KG1 (cell line): ENCODE results near the gene SH2D1B.
"Not testable (repeated sequence)": the region's sequence is repeated elsewhere in the genome, so short reads cannot be mapped to it uniquely, and the experiment has no call there.

ENCODE experiments used
- DNase-seq: peaks from one replicate; lab custom pipeline; 2025; lab: John Stamatoyannopoulos, UW

Gene SH2D1B

DNA sequence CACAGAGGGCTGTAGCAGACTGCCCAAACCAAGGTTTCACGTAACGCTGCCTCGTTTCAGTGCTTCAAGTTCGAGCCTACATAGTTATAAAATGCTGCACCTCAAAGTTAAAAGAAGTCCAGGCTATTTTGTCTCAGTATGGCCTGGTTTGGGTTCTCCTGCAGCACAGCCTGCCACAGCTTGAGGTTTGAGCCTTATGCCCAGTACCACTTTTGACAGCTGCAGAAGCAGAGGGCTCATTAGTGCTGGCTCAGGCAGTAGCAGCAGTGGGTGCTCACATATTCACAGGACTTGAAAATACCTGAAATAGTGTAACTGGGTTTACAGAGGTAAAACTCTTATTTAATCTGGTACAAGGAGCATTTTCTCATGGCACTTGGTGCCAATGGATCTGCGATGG is 50.6 kb downstream of the SH2D1B start:
- DNase-seq = no peak

DNA sequence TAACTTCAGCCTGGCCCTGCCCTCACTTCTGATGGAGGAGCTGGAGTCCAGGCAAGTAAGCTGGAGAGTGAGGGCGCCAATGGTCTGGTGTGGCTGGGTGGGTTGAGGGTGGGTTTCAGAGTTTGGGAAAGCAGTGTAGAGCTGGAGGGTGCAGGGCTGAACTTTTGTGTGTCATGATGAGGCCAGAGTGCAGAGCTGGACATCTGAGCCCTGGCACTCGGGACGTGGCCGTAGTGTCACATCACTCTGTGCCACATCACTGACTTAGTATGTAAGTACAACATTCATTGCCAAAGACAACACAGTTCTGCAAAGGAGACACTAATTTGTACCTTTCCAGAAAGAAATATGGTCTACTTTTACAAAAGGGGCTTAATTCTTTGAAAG is 51.1 kb downstream of the SH2D1B start:
- DNase-seq = no peak

DNA sequence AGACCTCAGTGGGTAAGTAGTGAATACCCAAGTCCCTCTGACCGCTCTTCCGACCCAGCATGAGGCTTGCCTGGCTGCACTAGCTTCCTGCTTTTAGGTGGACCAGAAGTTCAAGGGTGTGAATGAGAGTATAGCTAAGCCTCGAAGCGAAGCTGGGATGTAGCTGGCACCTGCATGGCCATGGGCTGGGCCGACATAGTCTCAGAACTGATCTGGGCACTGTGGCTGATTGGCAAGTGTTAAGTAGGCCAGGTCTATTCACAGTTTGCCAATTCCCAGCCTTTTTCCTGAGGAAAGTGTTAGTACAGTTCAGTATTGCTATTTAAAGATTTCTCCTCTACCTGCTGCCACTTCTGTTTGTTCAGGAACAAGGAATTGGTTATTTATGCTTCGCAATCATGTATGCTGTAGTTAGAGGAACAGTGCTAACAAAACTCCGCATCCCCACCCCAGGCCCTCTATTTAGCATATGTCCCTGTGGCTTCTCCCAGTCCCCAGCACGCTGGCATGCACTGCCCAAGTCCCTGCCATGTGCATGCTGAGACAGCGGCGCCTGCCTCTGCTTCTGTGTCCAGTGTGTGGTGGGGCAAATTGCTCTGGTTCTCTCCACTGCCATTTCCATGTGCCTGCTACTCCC is 51.6 kb downstream of the SH2D1B start:
- DNase-seq = no peak

GRCh38 chr1:162359523-162360236 is 52.3 kb downstream of the SH2D1B start:
- DNase-seq = no peak

GRCh38 chr1:162358928-162359327 is 53.0 kb downstream of the SH2D1B start:
- DNase-seq = no peak

- DNase-seq = no peak
Observed at GRCh38 chr1:162357681-162358266, 54.2 kb downstream of the SH2D1B start.

DNA sequence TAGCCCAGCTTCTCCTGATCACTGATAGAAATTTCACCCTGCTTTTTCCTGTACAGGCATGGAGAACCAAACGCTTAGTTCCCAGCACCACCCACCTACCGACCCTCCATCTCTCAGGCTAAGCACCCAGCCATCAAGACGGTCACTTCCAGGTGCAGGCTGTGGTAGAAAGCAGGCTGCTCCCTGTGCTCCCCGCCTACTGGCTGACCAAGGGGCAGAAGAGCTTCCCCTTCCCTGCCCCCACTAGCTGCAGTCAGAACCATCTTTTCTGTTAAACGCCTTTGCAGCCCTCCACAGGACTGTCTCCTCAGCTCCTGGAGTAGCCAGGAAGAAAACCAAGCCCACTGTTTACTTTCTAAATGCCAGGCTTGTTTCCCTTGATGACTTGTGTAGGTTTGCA is 58.2 kb downstream of the SH2D1B start:
- DNase-seq = no peak

DNA sequence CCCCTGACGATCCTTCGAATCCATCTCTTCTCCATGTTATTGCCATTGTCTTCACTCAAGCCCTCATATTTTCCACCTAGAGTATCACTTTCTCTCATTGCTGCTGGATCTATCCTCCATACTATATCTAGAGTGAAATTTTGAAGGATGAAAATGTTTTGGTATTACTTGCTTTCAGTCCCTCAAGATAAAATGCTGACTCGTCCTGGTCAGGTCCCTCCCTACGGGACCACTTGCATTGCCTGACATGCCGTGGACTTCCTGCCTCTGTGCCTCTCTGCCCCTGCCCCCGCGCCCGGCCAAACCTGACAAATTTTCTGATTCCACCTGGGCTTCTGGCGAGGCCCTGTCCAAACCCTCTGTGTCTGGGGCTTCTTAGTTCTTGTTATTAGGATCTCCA is 58.9 kb downstream of the SH2D1B start:
- DNase-seq = no peak

GRCh38 chr1:162351874-162352273 is 60.1 kb downstream of the SH2D1B start:
- not testable (repeated sequence) for DNase-seq

DNA sequence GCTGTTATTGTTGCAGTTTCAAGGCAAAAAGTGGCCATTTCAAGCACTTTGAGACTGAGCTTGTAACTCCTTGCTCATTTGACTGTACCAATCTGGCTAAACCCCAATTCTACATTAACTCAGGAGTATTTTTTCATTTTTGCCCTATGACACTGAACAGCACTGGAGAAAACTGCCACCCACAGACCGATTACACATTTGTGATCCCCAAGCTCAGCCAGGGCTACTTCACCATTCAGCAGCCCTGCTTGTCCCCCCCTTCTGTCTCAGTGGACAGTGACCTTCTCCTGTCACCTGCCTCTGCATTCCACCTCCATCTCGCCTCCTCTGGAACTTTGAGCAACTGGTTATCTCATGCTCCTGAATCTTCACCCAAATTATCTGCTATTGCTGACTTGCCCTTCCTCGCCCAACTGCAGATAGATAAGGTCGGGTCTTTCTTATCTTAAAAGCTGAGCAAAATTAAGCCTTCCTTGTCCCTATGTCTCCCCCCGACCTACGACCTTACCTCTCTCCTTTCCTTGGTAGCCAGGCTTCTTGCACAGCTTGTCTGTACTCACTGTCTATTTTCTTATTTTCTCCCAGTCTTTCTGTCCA is 60.6 kb downstream of the SH2D1B start:
- no peak for DNase-seq

- no peak for DNase-seq
Observed at GRCh38 chr1:162349635-162350330, 62.2 kb downstream of the SH2D1B start.

- no peak for DNase-seq
Observed at GRCh38 chr1:162347281-162347680, 64.7 kb downstream of the SH2D1B start.
